Trophoblast cell (in vitro differentiated cells and primary cell): ENCODE results near the gene GPN1.

ENCODE experiments used
- DNase-seq, 2 donors: peaks; one replicate each; pipeline ENCODE4 v3.0.0-alpha.2; 2016
- H2AFZ ChIP-seq: 2 replicates; pipeline ENCODE4 v1.6.1; 2013; ENCODE audit warnings: low read length, moderate library complexity, mild to moderate bottlenecking; ENCODE audit not compliant: insufficient read depth, poor library complexity
- H2AK5ac ChIP-seq: 2 replicates; pipeline ENCODE4 v1.6.1; 2013; ENCODE audit warnings: mild to moderate bottlenecking, low read length
- H2BK120ac ChIP-seq: 2 replicates; pipeline ENCODE4 v1.6.1; 2013; ENCODE audit warnings: low read length, mild to moderate bottlenecking, moderate library complexity; ENCODE audit not compliant: insufficient read depth, poor library complexity
- H2BK12ac ChIP-seq: 2 replicates; pipeline ENCODE4 v1.6.1; 2013; ENCODE audit warnings: mild to moderate bottlenecking, low read length, moderate library complexity
- H2BK5ac ChIP-seq: 2 replicates; pipeline ENCODE4 v1.6.1; 2013; ENCODE audit warnings: low read length, low read depth, moderate library complexity, mild to moderate bottlenecking; ENCODE audit not compliant: poor library complexity
- H3K14ac ChIP-seq: 2 replicates; pipeline ENCODE4 v1.6.1; 2013; ENCODE audit warnings: mild to moderate bottlenecking, low read length
- H3K18ac ChIP-seq: 2 replicates; pipeline ENCODE4 v1.6.1; 2013; ENCODE audit warnings: mild to moderate bottlenecking, low read length
- H3K23ac ChIP-seq: 2 replicates; pipeline ENCODE4 v1.6.1; 2013; ENCODE audit warnings: low read length
- H3K27ac ChIP-seq: 2 replicates; pipeline ENCODE4 v1.5.1; 2013; ENCODE audit warnings: low read depth, mild to moderate bottlenecking, inconsistent platforms, low read length, moderate library complexity
- H3K27me3 ChIP-seq: 2 replicates; pipeline ENCODE4 v1.6.1; 2013; ENCODE audit warnings: inconsistent platforms, mild to moderate bottlenecking, low read length, moderate library complexity; ENCODE audit not compliant: insufficient read depth
- H3K36me3 ChIP-seq, 2 experiments: 1 replicate in 1 of 2; 2 replicates in 1 of 2; pipeline ENCODE4 v1.6.1; 2013; ENCODE audit warnings: low read length in 2 of 2, mild to moderate bottlenecking in 2 of 2, moderate library complexity in 1 of 2; ENCODE audit not compliant: insufficient read depth in 2 of 2, control insufficient read depth in 1 of 2
- H3K4ac ChIP-seq: 2 replicates; pipeline ENCODE4 v1.6.1; 2013; ENCODE audit warnings: low read depth, mild to moderate bottlenecking, low read length, moderate library complexity
- H3K4me1 ChIP-seq, 2 experiments: 1 replicate in 1 of 2; 2 replicates in 1 of 2; pipeline ENCODE4 v1.6.1; 2013; ENCODE audit warnings: low read length in 2 of 2, mild to moderate bottlenecking in 2 of 2, moderate library complexity in 1 of 2; ENCODE audit not compliant: insufficient read depth in 2 of 2, control insufficient read depth in 1 of 2
- H3K4me2 ChIP-seq: 2 replicates; pipeline ENCODE4 v1.6.1; 2013; ENCODE audit warnings: inconsistent platforms, mild to moderate bottlenecking, low read length, moderate library complexity
- H3K4me3 ChIP-seq: 2 replicates; pipeline ENCODE4 v1.5.1; 2013; ENCODE audit warnings: mild to moderate bottlenecking, low read depth, low read length, inconsistent platforms
- H3K79me1 ChIP-seq: one replicate; pipeline ENCODE4 v1.6.1; 2013; ENCODE audit warnings: low read length
- H3K79me2 ChIP-seq: 2 replicates; pipeline ENCODE4 v1.6.1; 2013; ENCODE audit warnings: low read length, mild to moderate bottlenecking; ENCODE audit not compliant: control insufficient read depth, insufficient read depth, poor library complexity
- H3K9ac ChIP-seq: 2 replicates; pipeline ENCODE4 v1.6.1; 2013; ENCODE audit warnings: mild to moderate bottlenecking, low read length
- H3K9me3 ChIP-seq: 2 replicates; pipeline ENCODE4 v1.6.1; 2013; ENCODE audit warnings: low read depth, mild to moderate bottlenecking, control low read depth, inconsistent platforms, low read length; ENCODE audit not compliant: insufficient read depth
- H4K12ac ChIP-seq: 2 replicates; pipeline ENCODE4 v1.6.1; 2013; ENCODE audit warnings: low read depth, mild to moderate bottlenecking, low read length, moderate library complexity
- H4K8ac ChIP-seq: 2 replicates; pipeline ENCODE4 v1.6.1; 2013; ENCODE audit warnings: low read depth, mild to moderate bottlenecking, low read length, moderate library complexity
- H4K91ac ChIP-seq: one replicate; pipeline ENCODE4 v1.6.1; 2013; ENCODE audit warnings: low read depth, mild to moderate bottlenecking, low read length, moderate library complexity
- WGBS: extraction: QIAGEN DNeasy Blood & Tissue Kit; methylation state at CpG from one replicate; pipeline ENCODE4 v1.1.7; 2013; ENCODE audit warnings: missing lambda C conversion rate; ENCODE audit not compliant: insufficient read length, insufficient coverage; ENCODE audit errors: extremely low coverage; 5-methylcytosine and 5-hydroxymethylcytosine counted together

GPN1 gene

DNA sequence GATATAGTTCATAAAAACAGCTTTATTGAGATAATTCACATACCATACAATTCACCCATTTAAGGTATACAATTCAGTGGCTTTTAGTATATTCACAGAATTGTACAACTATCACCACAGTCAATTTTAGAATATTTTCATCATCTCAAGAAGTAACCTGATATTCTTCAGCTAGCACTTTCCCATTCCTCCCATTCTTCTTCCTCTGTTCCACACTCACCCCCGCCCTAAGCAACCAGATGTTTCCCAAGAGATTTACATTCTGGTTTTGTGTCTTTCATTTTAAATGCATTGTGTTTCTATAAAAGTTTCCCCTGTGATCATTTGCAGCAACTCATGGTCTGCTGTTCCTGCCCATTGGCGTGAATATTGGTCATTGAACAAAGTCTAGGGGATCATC, 5.4 kb downstream of the GPN1 start:
- Histone ChIP-seq H3K36me3 (peaks cover 14 to 31% of the 10 kb centered on the region in 2 experiments), H3K27ac (no peak overlapping the region), H3K14ac (no peak overlapping the region), H2BK12ac (no peak overlapping the region), H3K27me3 (no peaks in the 10 kb centered on the region), H3K4me2 (no peak overlapping the region), H3K4me1 (no peaks in the 10 kb centered on the region), H4K12ac (no peak overlapping the region), H2BK5ac (no peak overlapping the region), H2AK5ac (no peak overlapping the region), H3K4me3 (no peak overlapping the region), H3K79me2 (no peaks in the 10 kb centered on the region), H3K23ac (no peak overlapping the region), H3K9me3 (no peaks in the 10 kb centered on the region), H3K79me1 (no peaks in the 10 kb centered on the region), H3K18ac (no peak overlapping the region), H4K91ac (no peak overlapping the region), H4K8ac (no peak overlapping the region), H2BK120ac (no peak overlapping the region), H3K9ac (no peak overlapping the region), H3K4ac (no peak overlapping the region), H2AFZ (no peak overlapping the region)
- no CpG with 5 or more reads among the region's 2 CpGs for WGBS
- no peak for DNase-seq

DNA sequence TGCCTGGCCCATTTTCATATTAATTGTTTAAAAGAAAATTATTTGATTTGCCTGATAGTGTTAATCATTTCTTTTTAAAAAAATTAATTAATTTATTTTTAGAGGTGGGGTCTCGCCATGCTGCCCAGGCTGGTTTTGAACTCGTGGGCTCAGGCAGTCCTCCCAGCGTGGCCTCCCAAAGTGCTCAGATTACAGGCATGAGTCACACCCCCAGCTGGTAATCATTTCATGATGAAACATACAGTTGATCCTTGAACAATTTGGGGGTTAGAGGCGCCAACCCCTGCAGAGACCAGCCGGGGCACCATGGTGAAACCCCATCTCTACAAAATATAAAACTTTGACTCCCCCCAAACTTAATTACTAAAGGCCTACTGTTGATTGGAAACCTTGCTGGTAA, 7.9 kb downstream of the GPN1 start:
- Histone ChIP-seq H2BK12ac (no peak overlapping the region), H3K27ac (no peak overlapping the region), H3K36me3 (peaks cover 19 to 40% of the 10 kb centered on the region in 2 experiments), H3K4me3 (no peak overlapping the region), H2AFZ (no peak overlapping the region), H4K91ac (no peak overlapping the region), H3K4me2 (no peak overlapping the region), H3K14ac (no peak overlapping the region), H4K8ac (no peak overlapping the region), H3K4me1 (no peaks in the 10 kb centered on the region), H3K4ac (no peak overlapping the region), H2BK120ac (no peak overlapping the region), H4K12ac (no peak overlapping the region), H2AK5ac (no peak overlapping the region), H3K79me1 (no peaks in the 10 kb centered on the region), H3K9ac (no peak overlapping the region), H3K18ac (no peak overlapping the region), H3K23ac (no peak overlapping the region), H3K27me3 (no peaks in the 10 kb centered on the region), H3K9me3 (no peaks in the 10 kb centered on the region), H2BK5ac (no peak overlapping the region), H3K79me2 (no peaks in the 10 kb centered on the region)
- WGBS: no CpG with 5 or more reads among the region's 5 CpGs
- no peak for DNase-seq

DNA sequence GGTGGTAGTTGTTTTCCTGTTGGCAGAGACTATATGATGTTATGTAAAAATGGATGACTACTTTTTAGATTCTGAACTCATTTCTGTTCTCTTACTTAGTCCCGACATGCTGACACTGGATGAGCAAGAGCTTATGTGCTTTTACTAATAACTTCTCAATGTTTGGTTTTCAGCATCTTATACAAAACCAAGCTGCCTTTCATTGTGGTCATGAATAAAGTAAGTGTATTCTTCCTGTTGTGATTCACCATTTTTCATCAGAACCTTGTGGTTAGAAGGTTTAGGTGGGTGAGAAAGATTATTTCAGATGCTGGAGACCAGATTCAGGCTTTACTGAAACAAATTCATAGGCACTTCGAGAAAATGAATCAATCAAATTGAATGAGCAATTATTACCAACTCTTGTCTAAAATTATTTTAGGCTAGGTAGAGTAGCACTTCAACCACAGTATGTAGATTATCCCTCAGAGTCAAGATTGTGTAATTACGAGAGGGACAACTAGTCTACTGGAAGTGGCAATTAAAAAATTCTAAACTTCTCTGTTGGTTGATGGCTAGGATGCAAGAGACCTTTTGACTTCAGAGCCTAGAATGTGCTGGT, 9.3 kb downstream of the GPN1 start:
- Histone ChIP-seq H3K79me2 (no peaks in the 10 kb centered on the region), H3K27ac (no peak overlapping the region), H3K4me2 (no peak overlapping the region), H3K4ac (no peak overlapping the region), H4K12ac (no peak overlapping the region), H3K9ac (no peak overlapping the region), H3K4me1 (no peaks in the 10 kb centered on the region), H2BK120ac (no peak overlapping the region), H2BK12ac (no peak overlapping the region), H3K14ac (no peak overlapping the region), H3K79me1 (no peaks in the 10 kb centered on the region), H3K18ac (no peak overlapping the region), H4K8ac (no peak overlapping the region), H2BK5ac (no peak overlapping the region), H4K91ac (no peak overlapping the region), H3K23ac (no peak overlapping the region), H3K36me3 (peaks cover 23 to 40% of the 10 kb centered on the region in 2 experiments), H3K4me3 (no peak overlapping the region), H3K9me3 (no peaks in the 10 kb centered on the region), H3K27me3 (no peaks in the 10 kb centered on the region), H2AK5ac (no peak overlapping the region), H2AFZ (no peak overlapping the region)
- no peak for DNase-seq
- WGBS: no CpG with 5 or more reads among the region's 3 CpGs

DNA sequence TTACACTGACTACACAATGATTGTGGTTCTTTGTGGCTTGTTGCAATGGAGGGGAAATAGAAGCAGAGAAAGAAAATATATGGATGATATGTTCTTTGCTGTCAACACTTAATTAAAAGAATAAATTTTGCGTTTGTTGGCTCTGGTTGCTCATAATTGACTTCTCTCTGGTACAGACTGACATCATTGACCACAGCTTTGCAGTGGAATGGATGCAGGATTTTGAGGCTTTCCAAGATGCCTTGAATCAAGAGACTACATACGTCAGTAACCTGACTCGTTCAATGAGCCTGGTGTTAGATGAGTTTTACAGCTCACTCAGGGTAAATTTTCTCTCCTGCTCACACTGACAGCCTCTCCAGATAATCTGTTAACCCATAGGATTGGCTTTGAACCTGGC, 9.9 kb downstream of the GPN1 start:
- Histone ChIP-seq H3K18ac (no peak overlapping the region), H3K4me1 (no peaks in the 10 kb centered on the region), H3K79me2 (no peaks in the 10 kb centered on the region), H2AK5ac (no peak overlapping the region), H2BK12ac (no peak overlapping the region), H2BK5ac (no peak overlapping the region), H2AFZ (no peak overlapping the region), H3K36me3 (peaks cover 21 to 39% of the 10 kb centered on the region in 2 experiments), H3K27ac (no peak overlapping the region), H4K12ac (no peak overlapping the region), H3K27me3 (no peaks in the 10 kb centered on the region), H4K8ac (no peak overlapping the region), H2BK120ac (no peak overlapping the region), H3K4me2 (no peak overlapping the region), H3K4ac (no peak overlapping the region), H3K79me1 (no peaks in the 10 kb centered on the region), H3K9me3 (no peaks in the 10 kb centered on the region), H4K91ac (no peak overlapping the region), H3K14ac (no peak overlapping the region), H3K4me3 (no peak overlapping the region), H3K23ac (no peak overlapping the region), H3K9ac (no peak overlapping the region)
- no CpG with 5 or more reads among the region's 3 CpGs for WGBS
- no peak for DNase-seq
